Chondrocyte (in vitro differentiated cells): Measurements from ENCODE around the gene WLS. TPM values are rescaled to one million over a fixed set of nuclear protein-coding genes. Genes with fewer than 3 reads are reported as not detected.
A peak's percentile ranks its signal among the peaks of the same experiment; 100 is the strongest.
"Not testable (repeated sequence)": the region's sequence is repeated elsewhere in the genome, so short reads cannot be mapped to it uniquely, and the experiment has no call there.

Experiments used
- DNase-seq: peaks from one replicate; pipeline ENCODE4 v3.0.0; 2021; ENCODE audit warnings: mixed read lengths, low spot score
- H3K27ac Mint-ChIP-seq: one replicate; pipeline ENCODE4 v1.8.0; 2021; ENCODE audit warnings: mild to moderate bottlenecking, moderate library complexity, mixed read lengths; ENCODE audit not compliant: unreplicated experiment
- H3K27me3 Mint-ChIP-seq: 2 replicates; pipeline ENCODE4 v1.8.0; 2021; ENCODE audit warnings: low read depth, mixed read lengths
- H3K36me3 Mint-ChIP-seq: 2 replicates; pipeline ENCODE4 v1.8.0; 2021; ENCODE audit warnings: low read depth, mixed read lengths
- H3K4me1 Mint-ChIP-seq: 2 replicates; pipeline ENCODE4 v1.8.0; 2021; ENCODE audit warnings: low read depth, mild to moderate bottlenecking, mixed read lengths
- H3K4me3 Mint-ChIP-seq: one replicate; pipeline ENCODE4 v1.8.0; 2021; ENCODE audit warnings: mild to moderate bottlenecking, moderate library complexity, mixed read lengths; ENCODE audit not compliant: unreplicated experiment
- H3K9me3 Mint-ChIP-seq: 2 replicates; pipeline ENCODE4 v1.8.0; 2021; ENCODE audit warnings: low read depth, mixed read lengths
- CTCF ChIP-seq: fragments of 200-600 bp; sonication (generic); IDR thresholded peaks from 2 replicates; pipeline ENCODE4 v1.5.0; 2021; ENCODE audit warnings: antibody characterized with exemption, mild to moderate bottlenecking, moderate library complexity
- total RNA-seq: library from RNA; stranded (reverse); gene quantifications from 3 replicates; pipeline ENCODE4 v1.2.1, GENCODE V29; 2021

WLS gene
- total RNA-seq, 1 donor from 2014 or later = 149 TPM

- Mint-ChIP-seq H3K4me3 (no peak overlapping the region), H3K36me3 (peaks cover 8% of the 10 kb centered on the region), H3K9me3 (no peaks in the 10 kb centered on the region), H3K27me3 (no peaks in the 10 kb centered on the region), H3K27ac (peak overlapping the region; percentile 82), H3K4me1 (peaks cover 42% of the 10 kb centered on the region)
- no peak for TF ChIP-seq CTCF
- no peak for DNase-seq
Measured at GRCh38 chr1:68166348-68166747, 66.0 kb downstream of the WLS start.

GRCh38 chr1:68165665-68166064 lies 66.7 kb downstream of the WLS start:
- Mint-ChIP-seq H3K27me3 (no peaks in the 10 kb centered on the region), H3K9me3 (no peaks in the 10 kb centered on the region), H3K4me3 (no peak overlapping the region), H3K4me1 (peaks cover 41% of the 10 kb centered on the region), H3K36me3 (peaks cover 8% of the 10 kb centered on the region), H3K27ac (no peak overlapping the region)
- TF ChIP-seq CTCF = no peak
- no peak for DNase-seq

GRCh38 chr1:68164918-68165317 lies 67.4 kb downstream of the WLS start:
- H3K27ac Mint-ChIP-seq = no peak overlapping the region
- no peaks in the 10 kb centered on the region for H3K27me3 Mint-ChIP-seq
- no peak overlapping the region for H3K4me3 Mint-ChIP-seq

GRCh38 chr1:68163220-68163619 lies 69.1 kb downstream of the WLS start:
- Mint-ChIP-seq H3K4me1 (peaks cover 22% of the 10 kb centered on the region), H3K27me3 (no peaks in the 10 kb centered on the region), H3K9me3 (no peaks in the 10 kb centered on the region), H3K36me3 (peaks cover 14% of the 10 kb centered on the region), H3K4me3 (no peak overlapping the region), H3K27ac (no peak overlapping the region)
- no peak for TF ChIP-seq CTCF
- DNase-seq = no peak

More at GRCh38 chr1:68164918-68165317, 67.4 kb downstream of the WLS start:
- TF ChIP-seq CTCF = no peak
- Mint-ChIP-seq H3K9me3 (no peaks in the 10 kb centered on the region), H3K4me1 (peaks cover 39% of the 10 kb centered on the region), H3K36me3 (peaks cover 8% of the 10 kb centered on the region)
- no peak for DNase-seq

- TF ChIP-seq CTCF = peak; percentile 43
- H3K27me3 Mint-ChIP-seq = no peaks in the 10 kb centered on the region
- H3K36me3 Mint-ChIP-seq = peaks cover 18% of the 10 kb centered on the region
- H3K4me3 Mint-ChIP-seq = no peak overlapping the region
- no peak overlapping the region for H3K27ac Mint-ChIP-seq
- no peaks in the 10 kb centered on the region for H3K9me3 Mint-ChIP-seq
- DNase-seq = no peak
- peaks cover 17% of the 10 kb centered on the region for H3K4me1 Mint-ChIP-seq
Measured at GRCh38 chr1:68162761-68163160, 69.6 kb downstream of the WLS start.

GRCh38 chr1:68161672-68162071 lies 70.7 kb downstream of the WLS start:
- peaks cover 23% of the 10 kb centered on the region for H3K36me3 Mint-ChIP-seq

GRCh38 chr1:68160935-68161334 lies 71.4 kb downstream of the WLS start:
- not testable (repeated sequence) for H3K4me1 Mint-ChIP-seq, H3K27ac Mint-ChIP-seq, H3K27me3 Mint-ChIP-seq, DNase-seq, H3K9me3 Mint-ChIP-seq, H3K4me3 Mint-ChIP-seq
- peaks cover 28% of the 10 kb centered on the region for H3K36me3 Mint-ChIP-seq

More at GRCh38 chr1:68161672-68162071, 70.7 kb downstream of the WLS start:
- H3K4me1 Mint-ChIP-seq, H3K9me3 Mint-ChIP-seq, DNase-seq, H3K4me3 Mint-ChIP-seq, H3K27ac Mint-ChIP-seq, H3K27me3 Mint-ChIP-seq: not testable (repeated sequence)
